Liver (tissue), 9 donors: ENCODE results near the gene NINJ2. TPM values are rescaled to one million over a fixed set of nuclear protein-coding genes. Genes with fewer than 3 reads are reported as not detected.

Experiments used
- DNase-seq: peaks from one replicate; pipeline ENCODE4 v3.0.0-alpha.2; 2017; ENCODE audit warnings: low spot score
- H3K27ac ChIP-seq, 2 donors: one replicate each; pipeline ENCODE4 v1.7.0; 2013; ENCODE audit warnings: inconsistent platforms in 2 of 2, low read length in 2 of 2, control low read depth in 1 of 2, low read depth in 1 of 2, mild to moderate bottlenecking in 1 of 2
- H3K27me3 ChIP-seq, 4 donors: one replicate each; pipeline versions ENCODE4 v1.6.1 to v1.7.0; 2013; ENCODE audit warnings: low read length in 3 of 4, inconsistent platforms in 1 of 4, mild to moderate bottlenecking in 1 of 4, moderate library complexity in 1 of 4; ENCODE audit not compliant: control insufficient read depth in 4 of 4, insufficient read depth in 4 of 4
- H3K36me3 ChIP-seq, 4 donors: one replicate each; pipeline versions ENCODE4 v1.6.1 to v1.7.0; 2013; ENCODE audit warnings: low read length in 3 of 4, mild to moderate bottlenecking in 3 of 4, low read depth in 1 of 4, moderate library complexity in 1 of 4; ENCODE audit not compliant: control insufficient read depth in 4 of 4, insufficient read depth in 3 of 4
- H3K4me1 ChIP-seq, 4 donors: one replicate each; pipeline versions ENCODE4 v1.6.1 to v1.7.0; 2013; ENCODE audit warnings: low read length in 3 of 4, mild to moderate bottlenecking in 3 of 4, moderate library complexity in 1 of 4; ENCODE audit not compliant: control insufficient read depth in 4 of 4, insufficient read depth in 4 of 4
- H3K4me3 ChIP-seq, 3 donors: one replicate each; pipeline versions ENCODE4 v1.6.1 to v1.7.0; 2013; ENCODE audit warnings: low read length in 3 of 3, control low read depth in 1 of 3, low read depth in 1 of 3, mild to moderate bottlenecking in 1 of 3
- H3K9ac ChIP-seq, 2 donors: one replicate each; pipeline ENCODE4 v1.7.0; 2013; ENCODE audit warnings: low read length in 2 of 2, mild to moderate bottlenecking in 2 of 2, moderate library complexity in 2 of 2, control low read depth in 1 of 2, low read depth in 1 of 2
- H3K9me3 ChIP-seq, 4 donors: one replicate each; pipeline versions ENCODE4 v1.6.1 to v1.7.0; 2013; ENCODE audit warnings: low read length in 3 of 4; ENCODE audit not compliant: control insufficient read depth in 4 of 4
- EGR1 ChIP-seq, 2 donors: IDR thresholded peaks; 2 replicates each; pipeline ENCODE4 v1.6.1; 2016 to 2018; ENCODE audit warnings: antibody characterized with exemption in 2 of 2, low read depth in 2 of 2
- FOXA1 ChIP-seq: IDR thresholded peaks from 2 replicates; pipeline ENCODE4 v1.6.1; 2016; ENCODE audit warnings: antibody characterized with exemption
- FOXA2 ChIP-seq: IDR thresholded peaks from 2 replicates; pipeline ENCODE4 v1.6.1; 2016; ENCODE audit warnings: antibody characterized with exemption
- GABPA ChIP-seq, 2 donors: IDR thresholded peaks in 1 of 2; conservative IDR thresholded peaks in 1 of 2; 2 replicates each; pipeline ENCODE4 v1.6.1; 2016; ENCODE audit warnings: antibody characterized with exemption in 2 of 2, mild to moderate bottlenecking in 1 of 2, moderate library complexity in 1 of 2
- HNF4A ChIP-seq, 2 donors: conservative IDR thresholded peaks; 2 replicates each; pipeline ENCODE4 v1.6.1; 2016; ENCODE audit warnings: antibody characterized with exemption in 2 of 2, mild to moderate bottlenecking in 2 of 2
- HNF4G ChIP-seq: IDR thresholded peaks from 2 replicates; pipeline ENCODE4 v1.6.1; 2016; ENCODE audit warnings: antibody characterized with exemption
- JUND ChIP-seq, 2 donors: IDR thresholded peaks; 2 replicates each; pipeline ENCODE4 v1.6.1; 2016; ENCODE audit warnings: antibody characterized with exemption in 2 of 2
- NR2F2 ChIP-seq: IDR thresholded peaks from 2 replicates; pipeline ENCODE4 v1.6.1; 2016; ENCODE audit warnings: antibody characterized with exemption
- RAD21 ChIP-seq, 2 donors: IDR thresholded peaks; 2 replicates each; pipeline ENCODE4 v1.6.1; 2016; ENCODE audit warnings: antibody characterized with exemption in 2 of 2, mild to moderate bottlenecking in 2 of 2
- REST ChIP-seq: IDR thresholded peaks from 2 replicates; pipeline ENCODE4 v1.6.1; 2016; ENCODE audit warnings: antibody characterized with exemption, mild to moderate bottlenecking
- RXRA ChIP-seq, 2 donors: IDR thresholded peaks; 2 replicates each; pipeline ENCODE4 v1.6.1; 2017 to 2018; ENCODE audit warnings: antibody characterized with exemption in 2 of 2, mild to moderate bottlenecking in 1 of 2
- SP1 ChIP-seq: IDR thresholded peaks from 2 replicates; pipeline ENCODE4 v1.6.1; 2018; ENCODE audit warnings: antibody characterized with exemption, mild to moderate bottlenecking
- TAF1 ChIP-seq: conservative IDR thresholded peaks from 2 replicates; pipeline ENCODE4 v1.6.1; 2016; ENCODE audit warnings: antibody characterized with exemption, mild to moderate bottlenecking
- YY1 ChIP-seq: IDR thresholded peaks from 2 replicates; pipeline ENCODE4 v1.6.1; 2016; ENCODE audit warnings: antibody characterized with exemption, mild to moderate bottlenecking
- whole genome bisulfite sequencing: extraction: QIAGEN DNeasy Blood & Tissue Kit; methylation state at CpG from one replicate; pipeline ENCODE4 v1.1.7; 2013; 5-methylcytosine and 5-hydroxymethylcytosine counted together
- polyA plus RNA-seq, 2 donors: library from polyadenylated mRNA; stranded (reverse) in 1 of 2; unstranded in 1 of 2; fragments of 200-250 nt in 1 of 2; fragments of >200 nt in 1 of 2; fragmentation: Nextera tagmentation in 1 of 2; extraction: Ambion mirVana in 1 of 2; gene quantifications; one replicate each; pipeline versions ENCODE4 v1.2.1 to v1.2.3, GENCODE V29; 2013 to 2015
- total RNA-seq, 2 donors: library from RNA; depleted of rRNA; stranded (reverse); fragments of >200 nt; gene quantifications; one replicate each; pipeline ENCODE4 v1.2.3, GENCODE V29; 2014
- TF ChIP-seq, protein P1 (sequence below): IDR thresholded peaks from 2 replicates; pipeline ENCODE4 v1.6.1; 2016; ENCODE audit warnings: antibody characterized with exemption
- TF ChIP-seq, protein P2 (sequence below): fragments of 150-350 bp; IDR thresholded peaks from 2 replicates; pipeline ENCODE4 v1.5.1; 2017; ENCODE audit warnings: improper control_type of control experiment, low read depth, low read length; ENCODE audit not compliant: missing input control
- TF ChIP-seq, protein P3 (sequence below): IDR thresholded peaks from 2 replicates; pipeline ENCODE4 v1.6.1; 2016; ENCODE audit warnings: antibody characterized with exemption
- TF ChIP-seq, protein P4 (sequence below): IDR thresholded peaks from 2 replicates; pipeline ENCODE4 v1.6.1; 2016; ENCODE audit warnings: antibody characterized with exemption
- donor health status: healthy.
- donor health status: healthy.
- donor health status: healthy.
- donor health status: healthy.
- donor health status: healthy.

NINJ2 gene
- total and polyA plus RNA-seq, 4 donors = 6.7 to 16.5 (median 15.4) TPM

DNA sequence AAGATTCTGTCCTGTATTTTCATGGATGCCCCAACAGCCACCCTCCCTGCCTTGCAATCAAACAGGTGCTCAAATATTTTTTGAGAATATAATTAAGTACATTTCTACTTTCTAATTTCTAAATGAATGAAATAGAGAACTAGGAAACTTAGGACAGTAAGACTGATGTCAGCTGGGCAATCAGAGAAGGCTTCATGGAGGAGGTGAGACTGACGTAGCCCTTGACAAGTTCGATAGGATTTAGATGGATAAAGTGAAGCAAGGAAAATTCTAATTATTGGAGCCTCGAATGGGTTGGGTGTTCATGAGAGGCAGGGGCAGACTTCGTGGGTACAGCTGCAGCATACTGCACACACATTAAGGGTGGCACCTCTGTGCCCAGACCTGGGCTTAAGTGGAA, 36.0 kb downstream of the NINJ2 start:
- Histone ChIP-seq H3K27ac (no peak overlapping the region), H3K36me3 (no peaks in the 10 kb centered on the region), H3K9me3 (no peaks in the 10 kb centered on the region), H3K4me3 (no peak overlapping the region), H3K27me3 (no peaks in the 10 kb centered on the region), H3K9ac (no peak overlapping the region), H3K4me1 (peaks cover 13 to 25% (median 21%) of the 10 kb centered on the region in 4 donors)
- no peak for TF ChIP-seq NR2F2
- TF ChIP-seq YY1 = no peak
- TF ChIP-seq, protein P1, sequence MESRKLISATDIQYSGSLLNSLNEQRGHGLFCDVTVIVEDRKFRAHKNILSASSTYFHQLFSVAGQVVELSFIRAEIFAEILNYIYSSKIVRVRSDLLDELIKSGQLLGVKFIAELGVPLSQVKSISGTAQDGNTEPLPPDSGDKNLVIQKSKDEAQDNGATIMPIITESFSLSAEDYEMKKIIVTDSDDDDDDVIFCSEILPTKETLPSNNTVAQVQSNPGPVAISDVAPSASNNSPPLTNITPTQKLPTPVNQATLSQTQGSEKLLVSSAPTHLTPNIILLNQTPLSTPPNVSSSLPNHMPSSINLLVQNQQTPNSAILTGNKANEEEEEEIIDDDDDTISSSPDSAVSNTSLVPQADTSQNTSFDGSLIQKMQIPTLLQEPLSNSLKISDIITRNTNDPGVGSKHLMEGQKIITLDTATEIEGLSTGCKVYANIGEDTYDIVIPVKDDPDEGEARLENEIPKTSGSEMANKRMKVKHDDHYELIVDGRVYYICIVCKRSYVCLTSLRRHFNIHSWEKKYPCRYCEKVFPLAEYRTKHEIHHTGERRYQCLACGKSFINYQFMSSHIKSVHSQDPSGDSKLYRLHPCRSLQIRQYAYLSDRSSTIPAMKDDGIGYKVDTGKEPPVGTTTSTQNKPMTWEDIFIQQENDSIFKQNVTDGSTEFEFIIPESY = no peak
- no peak for TF ChIP-seq GABPA (IDR thresholded peaks at IDR 0.05 in 1 of 2, conservative IDR thresholded peaks at IDR 0.05 in 1 of 2)
- no peak for TF ChIP-seq FOXA2
- TF ChIP-seq TAF1 = no peak
- TF ChIP-seq REST = no peak
- TF ChIP-seq, protein P2, sequence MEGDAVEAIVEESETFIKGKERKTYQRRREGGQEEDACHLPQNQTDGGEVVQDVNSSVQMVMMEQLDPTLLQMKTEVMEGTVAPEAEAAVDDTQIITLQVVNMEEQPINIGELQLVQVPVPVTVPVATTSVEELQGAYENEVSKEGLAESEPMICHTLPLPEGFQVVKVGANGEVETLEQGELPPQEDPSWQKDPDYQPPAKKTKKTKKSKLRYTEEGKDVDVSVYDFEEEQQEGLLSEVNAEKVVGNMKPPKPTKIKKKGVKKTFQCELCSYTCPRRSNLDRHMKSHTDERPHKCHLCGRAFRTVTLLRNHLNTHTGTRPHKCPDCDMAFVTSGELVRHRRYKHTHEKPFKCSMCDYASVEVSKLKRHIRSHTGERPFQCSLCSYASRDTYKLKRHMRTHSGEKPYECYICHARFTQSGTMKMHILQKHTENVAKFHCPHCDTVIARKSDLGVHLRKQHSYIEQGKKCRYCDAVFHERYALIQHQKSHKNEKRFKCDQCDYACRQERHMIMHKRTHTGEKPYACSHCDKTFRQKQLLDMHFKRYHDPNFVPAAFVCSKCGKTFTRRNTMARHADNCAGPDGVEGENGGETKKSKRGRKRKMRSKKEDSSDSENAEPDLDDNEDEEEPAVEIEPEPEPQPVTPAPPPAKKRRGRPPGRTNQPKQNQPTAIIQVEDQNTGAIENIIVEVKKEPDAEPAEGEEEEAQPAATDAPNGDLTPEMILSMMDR = no peak
- TF ChIP-seq, protein P3, sequence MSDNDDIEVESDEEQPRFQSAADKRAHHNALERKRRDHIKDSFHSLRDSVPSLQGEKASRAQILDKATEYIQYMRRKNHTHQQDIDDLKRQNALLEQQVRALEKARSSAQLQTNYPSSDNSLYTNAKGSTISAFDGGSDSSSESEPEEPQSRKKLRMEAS = no peak
- TF ChIP-seq SP1 = no peak
- TF ChIP-seq HNF4A (conservative IDR thresholded peaks at IDR 0.05) = no peak
- TF ChIP-seq HNF4G = no peak
- no peak for TF ChIP-seq EGR1 (IDR thresholded peaks at IDR 0.05; ENCODE audit: low read depth in 2 of 2)
- no peak for TF ChIP-seq JUND (IDR thresholded peaks at IDR 0.05)
- TF ChIP-seq, protein P4, sequence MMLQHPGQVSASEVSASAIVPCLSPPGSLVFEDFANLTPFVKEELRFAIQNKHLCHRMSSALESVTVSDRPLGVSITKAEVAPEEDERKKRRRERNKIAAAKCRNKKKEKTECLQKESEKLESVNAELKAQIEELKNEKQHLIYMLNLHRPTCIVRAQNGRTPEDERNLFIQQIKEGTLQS = no peak
- TF ChIP-seq FOXA1 = no peak
- no peak for TF ChIP-seq RAD21 (IDR thresholded peaks at IDR 0.05)
- no peak for TF ChIP-seq RXRA (IDR thresholded peaks at IDR 0.05)
- 96% methylated on average over 4 of the region's 4 CpGs for WGBS
- DNase-seq = no peak
